Body of pancreas (tissue), 4 donors: ENCODE data around the gene ANGPTL2. TPM values are rescaled to one million over a fixed set of nuclear protein-coding genes. Genes with fewer than 3 reads are reported as not detected.

ENCODE experiments used
- ATAC-seq: fragments of 150-250 bp; one replicate; pipeline ENCODE4 v1.9.1; 2016
- DNase-seq, 4 donors: peaks; one replicate each; pipeline ENCODE4 v3.0.0-alpha.2; 2019
- H3K27ac ChIP-seq, 4 donors: fragments of 200-600 bp; sonication (generic); 1 replicate in 3 of 4; 2 replicates in 1 of 4; pipeline versions ENCODE4 v1.5.1 to v1.6.1; 2016 to 2019; ENCODE audit warnings: mild to moderate bottlenecking in 1 of 4, mixed read lengths in 1 of 4, moderate library complexity in 1 of 4
- H3K27me3 ChIP-seq, 2 donors: fragments of 200-600 bp; sonication (generic); one replicate each; pipeline ENCODE4 v1.6.0; 2016; ENCODE audit warnings: mild to moderate bottlenecking in 1 of 2
- H3K36me3 ChIP-seq, 2 donors: fragments of 200-600 bp; sonication (generic); replicated peaks in 1 of 2; 2 replicates each; pipeline ENCODE4 v1.5.1; 2016; ENCODE audit warnings: low read depth in 2 of 2; ENCODE audit not compliant: insufficient read depth in 1 of 2
- H3K4me1 ChIP-seq: fragments of 200-600 bp; sonication (generic); one replicate; pipeline ENCODE4 v1.6.0; 2016
- H3K4me3 ChIP-seq, 2 donors: fragments of 200-600 bp; sonication (generic); 1 replicate in 1 of 2; 2 replicates in 1 of 2; pipeline ENCODE4 v1.5.1; 2016 to 2019
- H3K9me3 ChIP-seq, 3 donors: fragments of 200-600 bp; sonication (generic); 1 replicate in 2 of 3; 2 replicates in 1 of 3; pipeline ENCODE4 v1.5.1; 2016
- CTCF ChIP-seq, 7 experiments: fragments of 450-650 bp in 4 of 7; fragments of 200-600 bp in 3 of 7; sonication (generic) in 3 of 7; IDR thresholded peaks; one replicate each; pipeline ENCODE4 v1.5.1; 2016 to 2019; ENCODE audit warnings: antibody characterized with exemption in 7 of 7
- POLR2A ChIP-seq, 3 donors: fragments of 450-650 bp; IDR thresholded peaks; one replicate each; pipeline ENCODE4 v1.6.1; 2016; ENCODE audit warnings: antibody characterized with exemption in 3 of 3, mild to moderate bottlenecking in 2 of 3
- WGBS, 2 donors: methylation state at CpG; one replicate each; pipeline ENCODE4 v1.1.5; 2017; 5-methylcytosine and 5-hydroxymethylcytosine counted together
- intact Hi-C: fragments of 100-400 bp; cut with DNase I; formaldehyde crosslinking; loops from one replicate; pipeline ENCODE4 v1.15.1; 2023
- total RNA-seq, 2 donors: library from RNA; depleted of rRNA; stranded (reverse); fragments of >200 nt; gene quantifications; one replicate each; pipeline ENCODE4 v1.1.0, GENCODE V29; 2016

Gene ANGPTL2
- total RNA-seq, 2 donors from 2014 or later: 3.1 to 7.6 TPM

GRCh38 chr9:127049581-127049980 lies 72.9 kb downstream of the ANGPTL2 start:
- no peak for TF ChIP-seq POLR2A (IDR thresholded peaks at IDR 0.05)
- no peak for TF ChIP-seq CTCF (IDR thresholded peaks at IDR 0.05)
- Histone ChIP-seq H3K27me3 (no peaks in the 10 kb centered on the region), H3K36me3 (no peaks in the 10 kb centered on the region), H3K9me3 (no peaks in the 10 kb centered on the region), H3K27ac (no peak overlapping the region), H3K4me3 (no peak overlapping the region), H3K4me1 (no peaks in the 10 kb centered on the region)
- DNase-seq (no peak), ATAC-seq (no peak)
- WGBS, 2 donors: 88% methylated on average over 7 to 8 of the region's 8 CpGs
- intact Hi-C loops: no loop called here

GRCh38 chr9:127049044-127049443 lies 73.4 kb downstream of the ANGPTL2 start:
- intact Hi-C loops: no loop called here
- Histone ChIP-seq H3K36me3 (no peaks in the 10 kb centered on the region), H3K27me3 (no peaks in the 10 kb centered on the region), H3K4me1 (no peaks in the 10 kb centered on the region), H3K4me3 (no peak overlapping the region), H3K9me3 (no peaks in the 10 kb centered on the region), H3K27ac (no peak overlapping the region)
- DNase-seq: peak in 3 of 4 donors; percentile 16 to 48 (median 17)
- 72 to 74% methylated on average over 4 of the region's 4 CpGs for WGBS, 2 donors
- peak; percentile 53 for ATAC-seq
- no peak for TF ChIP-seq POLR2A (IDR thresholded peaks at IDR 0.05)
- TF ChIP-seq CTCF (IDR thresholded peaks at IDR 0.05): peak in 3 of 7 experiments; percentile 4 to 17 (median 5)

- WGBS, 2 donors: 90 to 98% methylated on average over 3 of the region's 3 CpGs
- no peak for ATAC-seq
- DNase-seq: no peak
- Histone ChIP-seq H3K4me1 (no peaks in the 10 kb centered on the region), H3K27ac (no peak overlapping the region), H3K4me3 (no peak overlapping the region), H3K36me3 (no peaks in the 10 kb centered on the region), H3K27me3 (no peaks in the 10 kb centered on the region), H3K9me3 (no peaks in the 10 kb centered on the region)
- TF ChIP-seq POLR2A (IDR thresholded peaks at IDR 0.05) (no peak), CTCF (IDR thresholded peaks at IDR 0.05) (no peak)
- intact Hi-C loops: no loop called here
Observed at GRCh38 chr9:127047971-127048370, 74.5 kb downstream of the ANGPTL2 start.

- no peak for ATAC-seq
- 93 to 100% methylated on average over 1 of the region's 1 CpG for WGBS, 2 donors
- intact Hi-C loops: no loop called here
- no peak overlapping the region for H3K27ac ChIP-seq
- H3K36me3 ChIP-seq: no peaks in the 10 kb centered on the region
- TF ChIP-seq POLR2A (IDR thresholded peaks at IDR 0.05): no peak
- TF ChIP-seq CTCF (IDR thresholded peaks at IDR 0.05): no peak
- no peak overlapping the region for H3K4me3 ChIP-seq
- H3K9me3 ChIP-seq: no peaks in the 10 kb centered on the region
- no peaks in the 10 kb centered on the region for H3K4me1 ChIP-seq
- no peak for DNase-seq
- H3K27me3 ChIP-seq: no peaks in the 10 kb centered on the region
Observed at GRCh38 chr9:127045148-127045547, 77.3 kb downstream of the ANGPTL2 start.

GRCh38 chr9:127039492-127039891 lies 82.9 kb downstream of the ANGPTL2 start:
- ATAC-seq: no peak
- Histone ChIP-seq H3K27ac (no peak overlapping the region), H3K36me3 (no peaks in the 10 kb centered on the region), H3K9me3 (no peaks in the 10 kb centered on the region), H3K4me3 (no peak overlapping the region), H3K27me3 (no peaks in the 10 kb centered on the region), H3K4me1 (no peaks in the 10 kb centered on the region)
- WGBS, 2 donors: 88 to 100% methylated on average over 2 of the region's 2 CpGs
- no peak for DNase-seq
- no peak for TF ChIP-seq POLR2A (IDR thresholded peaks at IDR 0.05)
- no peak for TF ChIP-seq CTCF (IDR thresholded peaks at IDR 0.05)
- intact Hi-C loops: no loop called here
